KMS-11 (cell line): ENCODE results near the gene CCDC148.

Experiments
- H2AFZ ChIP-seq: fragments of 200-600 bp; sonication (generic); 2 replicates; pipeline ENCODE4 v1.6.1; 2016; ENCODE audit warnings: antibody characterized with exemption, mixed run types, low read depth
- H3K27ac ChIP-seq: fragments of 200-600 bp; sonication (generic); 2 replicates; pipeline ENCODE4 v1.6.1; 2016; ENCODE audit warnings: mild to moderate bottlenecking, mixed run types
- H3K27me3 ChIP-seq: fragments of 200-600 bp; sonication (generic); 2 replicates; pipeline ENCODE4 v1.6.1; 2017; ENCODE audit warnings: mild to moderate bottlenecking, low read depth, mixed run types, moderate library complexity; ENCODE audit not compliant: insufficient read depth
- H3K36me3 ChIP-seq: fragments of 200-600 bp; sonication (generic); 2 replicates; pipeline ENCODE4 v1.6.1; 2017; ENCODE audit warnings: mild to moderate bottlenecking, mixed run types; ENCODE audit not compliant: insufficient read depth
- H3K4me1 ChIP-seq: fragments of 200-600 bp; sonication (generic); 2 replicates; pipeline ENCODE4 v1.6.1; 2016; ENCODE audit warnings: mild to moderate bottlenecking, low read depth, mixed run types; ENCODE audit not compliant: poor library complexity, severe bottlenecking
- H3K4me2 ChIP-seq: fragments of 200-600 bp; sonication (generic); 2 replicates; pipeline ENCODE4 v1.7.0; 2016; ENCODE audit warnings: mild to moderate bottlenecking, mixed run types
- H3K4me3 ChIP-seq: fragments of 200-600 bp; sonication (generic); IDR thresholded peaks from 2 replicates; pipeline ENCODE4 v1.6.1; 2017; ENCODE audit warnings: low read depth, low read length, mixed read lengths; ENCODE audit not compliant: insufficient read depth
- H3K79me2 ChIP-seq: fragments of 200-600 bp; sonication (generic); 2 replicates; pipeline ENCODE4 v1.6.1; 2016; ENCODE audit warnings: low read depth, mixed run types; ENCODE audit not compliant: insufficient read depth
- H3K9ac ChIP-seq: fragments of 200-600 bp; sonication (generic); 2 replicates; pipeline ENCODE4 v1.6.1; 2016; ENCODE audit warnings: mild to moderate bottlenecking, mixed run types
- H4K20me1 ChIP-seq: fragments of 200-600 bp; sonication (generic); 2 replicates; pipeline ENCODE4 v1.6.1; 2016; ENCODE audit warnings: mild to moderate bottlenecking, mixed run types; ENCODE audit not compliant: insufficient read depth
- CTCF ChIP-seq: fragments of 200-600 bp; sonication (generic); conservative IDR thresholded peaks from 2 replicates; pipeline ENCODE4 v1.6.1; 2017; ENCODE audit warnings: low read depth, mild to moderate bottlenecking, antibody characterized with exemption, low read length, moderate library complexity, mixed read lengths

The CCDC148 gene

GRCh38 chr2:158456309-158457066 is at the start of gene CCDC148, which contains the start of gene PKP4:
Gene CCDC148 (minus strand): TSS chr2:158456753. CDS start chr2:158456439, 314 bp downstream.
Gene PKP4 (plus strand): TSS chr2:158456952. CDS start chr2:158533185, 76,233 bp downstream.
- Histone ChIP-seq H4K20me1 (peaks cover 33% of the 10 kb centered on the region), H3K27me3 (no peaks in the 10 kb centered on the region), H3K4me2 (peak within 1 kb of the TSS; percentile 86), H3K4me1 (peaks cover 39% of the 10 kb centered on the region), H3K79me2 (peaks cover 42% of the 10 kb centered on the region), H2AFZ (peak within 1 kb of the TSS; percentile 78), H3K4me3 (peak within 1 kb of the TSS; percentile 97), H3K27ac (peak within 1 kb of the TSS; percentile 91), H3K9ac (peak within 1 kb of the TSS; percentile 94), H3K36me3 (no peaks in the 10 kb centered on the region)
- no peak for TF ChIP-seq CTCF

GRCh38 chr2:158505448-158505934 is 48.9 kb upstream of the CCDC148 start:
- TF ChIP-seq CTCF, result no peak
- H2AFZ ChIP-seq, result no peak overlapping the region
- H3K27ac ChIP-seq, result no peak overlapping the region
- H3K9ac ChIP-seq, result no peak overlapping the region
- H4K20me1 ChIP-seq, result peaks cover 9% of the 10 kb centered on the region; the same call in 1 of the 2 replicates
- no peaks in the 10 kb centered on the region for H3K36me3 ChIP-seq
- H3K27me3 ChIP-seq, result no peaks in the 10 kb centered on the region
- H3K4me3 ChIP-seq, result no peak overlapping the region
- peaks cover 9% of the 10 kb centered on the region for H3K4me1 ChIP-seq
- H3K4me2 ChIP-seq, result no peak overlapping the region
- peaks cover 84% of the 10 kb centered on the region; the same call in 1 of the 2 replicates for H3K79me2 ChIP-seq

GRCh38 chr2:158504088-158504487 is 47.5 kb upstream of the CCDC148 start:
- Histone ChIP-seq H2AFZ (no peak overlapping the region), H3K4me2 (no peak overlapping the region), H3K27ac (no peak overlapping the region), H3K79me2 (peaks cover 81% of the 10 kb centered on the region; the same call in 1 of the 2 replicates), H3K36me3 (no peaks in the 10 kb centered on the region), H3K27me3 (no peaks in the 10 kb centered on the region), H3K9ac (no peak overlapping the region), H3K4me3 (no peak overlapping the region), H3K4me1 (peaks cover 2% of the 10 kb centered on the region), H4K20me1 (peaks cover 3% of the 10 kb centered on the region; the same call in 1 of the 2 replicates)
- no peak for TF ChIP-seq CTCF

- Histone ChIP-seq H3K4me3 (no peak overlapping the region), H2AFZ (no peak overlapping the region), H3K79me2 (peaks cover 75% of the 10 kb centered on the region; the same call in 1 of the 2 replicates), H3K4me2 (no peak overlapping the region), H4K20me1 (peaks cover 3% of the 10 kb centered on the region; the same call in 1 of the 2 replicates), H3K9ac (no peak overlapping the region), H3K27me3 (no peaks in the 10 kb centered on the region), H3K27ac (no peak overlapping the region), H3K36me3 (no peaks in the 10 kb centered on the region), H3K4me1 (no peaks in the 10 kb centered on the region)
- TF ChIP-seq CTCF, result no peak
These were observed 46.4 kb upstream of the CCDC148 start for GRCh38 chr2:158502974-158503373.
